NB4 (cell line): ENCODE data around the gene ADGRL2.

Experiments
- CTCF ChIP-seq: IDR thresholded peaks from one replicate; pipeline ENCODE4 v1.5.1; 2012; ENCODE audit warnings: low read depth, low read length
- MYC ChIP-seq: IDR thresholded peaks from 2 replicates; pipeline ENCODE4 v1.6.1; 2011; ENCODE audit warnings: low read depth, low read length
- POLR2A ChIP-seq: IDR thresholded peaks from 2 replicates; pipeline ENCODE4 v1.6.1; 2011; ENCODE audit warnings: mild to moderate bottlenecking; ENCODE audit not compliant: insufficient read length; ENCODE audit errors: extremely low read depth
- TF ChIP-seq, protein P1 (sequence below): IDR thresholded peaks from 2 replicates; pipeline ENCODE4 v1.6.1; 2011; ENCODE audit warnings: low read depth, low read length

- TF ChIP-seq, protein P1, sequence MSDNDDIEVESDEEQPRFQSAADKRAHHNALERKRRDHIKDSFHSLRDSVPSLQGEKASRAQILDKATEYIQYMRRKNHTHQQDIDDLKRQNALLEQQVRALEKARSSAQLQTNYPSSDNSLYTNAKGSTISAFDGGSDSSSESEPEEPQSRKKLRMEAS: no peak
- no peak for TF ChIP-seq CTCF
- no peak for TF ChIP-seq POLR2A
- TF ChIP-seq MYC: no peak
Observed at GRCh38 chr1:81885291-81885690, 84.6 kb downstream of the ADGRL2 start.
